ENCODE data around the gene CCDC86. TPM values are rescaled to one million over a fixed set of nuclear protein-coding genes. Genes with fewer than 3 reads are reported as not detected.

Gene CCDC86
- total RNA-seq, 2 donors from 2014 or later: 29.3 to 38.0 TPM

DNA sequence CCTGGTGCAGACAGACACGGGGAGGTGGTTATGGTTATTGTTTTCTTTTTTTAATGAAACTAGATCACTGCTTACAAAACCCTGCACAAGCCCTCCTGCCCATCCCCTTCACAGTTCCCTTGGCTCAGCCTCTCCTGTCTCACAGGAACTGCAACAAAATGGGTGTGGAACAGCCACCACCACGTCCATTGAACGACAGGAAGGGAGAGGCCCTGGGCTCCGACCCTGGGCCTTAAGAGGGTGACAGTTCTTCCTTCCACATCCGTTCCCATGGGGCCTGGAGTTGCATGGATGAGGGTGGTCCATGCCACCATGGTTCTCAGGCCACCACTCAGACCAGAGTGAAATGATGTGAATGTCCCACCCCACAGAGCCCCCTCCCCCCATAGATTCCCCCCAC is 48.8 kb downstream of the CCDC86 start:
- no peak for DNase-seq (ENCODE audit: low spot score in 2 of 2)
- ATAC-seq: no peak
- H3K9me3 Mint-ChIP-seq: no peaks in the 10 kb centered on the region
- peaks cover 13 to 17% of the 10 kb centered on the region in 2 donors for H3K36me3 Mint-ChIP-seq
- H3K27ac Mint-ChIP-seq: no peak overlapping the region

DNA sequence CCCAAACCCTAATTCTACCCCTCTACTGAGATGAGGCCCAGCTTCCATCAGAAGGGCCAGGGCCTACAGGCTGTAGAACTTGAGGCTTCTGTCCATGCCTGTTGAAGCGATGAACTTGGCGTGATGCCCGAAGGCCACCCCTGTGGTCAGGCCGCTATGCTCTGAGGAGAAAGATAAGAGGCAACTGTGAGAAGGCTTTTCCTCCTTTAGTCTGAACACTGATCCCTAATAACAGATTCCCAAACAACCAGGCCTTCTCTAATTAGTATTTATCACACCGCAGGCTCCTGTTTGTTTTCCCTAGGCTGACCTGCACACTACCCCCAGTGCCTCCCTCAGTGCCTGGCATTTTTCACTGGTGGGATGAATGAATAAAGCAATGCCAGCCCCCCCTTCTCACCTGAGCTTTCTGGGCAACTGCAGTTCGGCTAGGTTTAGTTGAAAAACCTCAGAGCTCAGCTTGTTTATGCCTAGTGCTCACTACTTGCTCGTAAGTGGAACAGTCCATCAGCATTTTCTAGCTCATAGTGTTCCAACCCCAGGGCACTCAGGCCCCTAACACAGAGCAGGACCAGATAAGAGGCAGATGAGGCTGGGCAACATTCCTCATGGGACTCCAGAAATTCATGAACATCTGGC is 49.3 kb downstream of the CCDC86 start:
- ATAC-seq (no peak), DNase-seq (ENCODE audit: low spot score in 2 of 2) (no peak)
- peaks cover 18% of the 10 kb centered on the region in 2 donors for H3K36me3 Mint-ChIP-seq
- H3K27ac Mint-ChIP-seq: no peak overlapping the region
- no peaks in the 10 kb centered on the region for H3K9me3 Mint-ChIP-seq

DNA sequence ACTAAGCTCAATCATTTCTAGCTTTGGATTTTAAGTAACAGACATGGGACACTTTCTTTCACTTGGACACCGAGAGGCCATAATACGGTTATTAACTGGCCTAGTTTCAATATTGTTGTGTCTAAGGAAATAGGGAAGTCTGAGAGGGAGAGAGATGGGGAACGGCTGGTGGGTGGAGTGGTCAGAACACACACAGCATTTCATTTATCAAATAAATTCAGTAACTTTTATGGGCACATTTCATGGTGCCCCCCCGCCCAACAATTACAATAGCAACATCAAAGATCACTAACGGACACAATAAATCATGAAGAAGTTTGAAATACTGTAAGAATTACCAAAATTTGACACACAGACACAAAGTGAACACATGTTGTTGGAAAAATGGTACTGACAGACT is 53.8 kb downstream of the CCDC86 start:
- Mint-ChIP-seq H3K36me3 (peaks cover 25 to 33% of the 10 kb centered on the region in 2 donors), H3K9me3 (no peaks in the 10 kb centered on the region), H3K27ac (peak overlapping the region in 1 of 2 donors; percentile 75)
- ATAC-seq (no peak), DNase-seq (ENCODE audit: low spot score in 2 of 2) (no peak)

DNA sequence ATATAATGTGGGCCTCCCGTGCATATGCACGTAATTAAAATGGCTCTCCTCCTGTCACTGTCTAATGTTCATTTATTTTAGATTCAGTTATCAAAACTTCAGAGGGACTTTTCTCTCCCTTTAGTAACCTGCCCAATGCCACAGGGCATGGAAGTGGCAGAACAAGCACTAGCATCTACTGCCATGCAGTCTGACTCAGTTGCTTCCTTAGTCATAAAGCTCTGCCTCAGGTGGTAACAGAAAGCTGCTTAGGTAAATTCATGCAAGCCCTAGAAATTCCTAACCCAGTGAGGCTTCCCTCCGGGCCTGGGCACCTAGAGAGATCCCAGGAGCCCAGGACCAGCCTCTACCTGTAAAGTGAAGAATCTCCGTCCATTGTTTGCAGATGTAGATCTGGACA is 55.6 kb downstream of the CCDC86 start:
- peak overlapping the region in 1 of 2 donors; percentile 44 for H3K27ac Mint-ChIP-seq
- ATAC-seq (no peak), DNase-seq (ENCODE audit: low spot score in 2 of 2) (no peak)
- H3K36me3 Mint-ChIP-seq: peaks cover 30% of the 10 kb centered on the region in 2 donors
- no peaks in the 10 kb centered on the region for H3K9me3 Mint-ChIP-seq

DNA sequence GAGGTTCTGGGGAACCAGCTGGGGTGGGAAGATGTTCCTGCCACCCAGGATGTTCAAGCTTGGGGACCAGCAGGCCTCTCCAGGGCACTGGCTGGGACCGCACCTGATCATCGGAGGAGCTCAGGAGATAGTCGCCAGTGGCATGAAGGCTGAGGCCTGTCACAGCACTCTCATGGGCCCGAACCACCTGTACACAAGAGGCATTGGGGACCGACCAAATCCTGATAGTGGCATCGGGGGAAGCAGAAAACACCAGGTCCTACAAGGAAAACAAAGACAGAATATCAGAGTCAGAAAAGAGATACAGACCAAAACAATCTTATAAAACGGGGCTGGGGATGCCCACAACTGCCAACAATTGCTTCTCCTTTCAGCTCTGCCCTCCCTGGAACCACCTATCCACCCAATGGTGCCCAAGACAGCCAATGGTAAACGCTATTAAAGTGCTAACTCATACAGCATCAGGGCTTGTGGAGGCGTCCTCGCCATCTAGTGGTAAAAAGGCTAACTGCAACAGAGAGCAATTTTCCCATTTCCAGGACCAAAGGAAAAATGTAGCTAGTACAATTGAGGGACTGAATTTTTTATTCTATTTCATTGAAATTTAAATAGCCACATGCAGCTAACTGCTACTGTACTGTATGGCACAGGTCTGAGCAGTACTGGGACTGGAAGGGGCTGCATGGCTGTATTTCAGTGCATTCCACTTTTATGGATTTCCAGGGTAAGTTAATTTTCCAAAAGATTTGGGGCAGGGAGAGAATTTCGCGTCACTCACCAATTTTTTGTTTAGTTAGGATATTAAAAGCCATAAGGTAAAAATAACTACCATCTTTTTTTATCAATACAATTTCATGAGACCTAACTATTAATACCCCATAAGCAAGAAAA is 57.4 kb downstream of the CCDC86 start:
- Mint-ChIP-seq H3K9me3 (no peaks in the 10 kb centered on the region), H3K27ac (peak overlapping the region in 1 of 2 donors; percentile 80)

DNA sequence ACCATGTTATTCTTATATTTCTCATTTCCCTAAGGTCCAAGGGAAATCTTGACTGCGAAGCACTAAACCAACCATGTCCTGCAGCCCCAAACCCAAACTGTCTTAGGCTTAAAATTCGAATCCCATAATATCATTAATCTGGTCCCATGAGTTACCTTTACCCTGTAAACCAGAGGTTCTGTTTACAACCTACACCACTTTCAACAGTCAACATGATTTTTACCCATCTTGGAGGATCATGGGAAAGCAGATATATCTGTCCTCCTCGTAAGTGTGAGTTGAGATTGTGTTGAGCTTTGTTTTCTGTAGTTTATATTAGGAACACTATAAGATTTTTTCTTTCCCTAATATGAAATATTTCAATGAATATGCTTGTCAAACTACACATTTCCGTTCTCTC is 58.1 kb downstream of the CCDC86 start:
- no peaks in the 10 kb centered on the region for H3K9me3 Mint-ChIP-seq
- DNase-seq (ENCODE audit: low spot score in 2 of 2): no peak
- H3K27ac Mint-ChIP-seq: no peak overlapping the region
- H3K36me3 Mint-ChIP-seq: peaks cover 24 to 39% of the 10 kb centered on the region in 2 donors
- ATAC-seq: no peak

More for the DNA sequence above, 57.4 kb downstream of the CCDC86 start:
- H3K36me3 Mint-ChIP-seq: peaks cover 24 to 36% of the 10 kb centered on the region in 2 donors
- ATAC-seq: peak; percentile 72 to 82
- peak in 1 of 2 donors; percentile 41 for DNase-seq (ENCODE audit: low spot score in 2 of 2)

Other genes with a start within 250 kb of the CCDC86 start
- not detected for gene MS4A8, start 142.5 kb upstream of the CCDC86 start, total RNA-seq
- gene MS4A18, start 117.4 kb upstream of the CCDC86 start, total RNA-seq: not detected
- not detected for gene MS4A15, start 85.2 kb upstream of the CCDC86 start, total RNA-seq
- not detected for gene MS4A10, start 56.8 kb upstream of the CCDC86 start, total RNA-seq
- under 1 TPM in 1 of 2 donors, not detected in 1; 0.25 TPM for gene PTGDR2, start 13.8 kb downstream of the CCDC86 start, total RNA-seq
- gene ZP1, start 25.4 kb downstream of the CCDC86 start, total RNA-seq: not detected
- gene PRPF19, start 64.5 kb downstream of the CCDC86 start, total RNA-seq: 100 to 1,000 TPM in 1 of 2 donors, 10 to 100 TPM in 1; 71.0 to 149 TPM
- 10 to 100 TPM; 31.9 to 95.1 TPM for gene TMEM109, start 72.0 kb downstream of the CCDC86 start, total RNA-seq
- gene TMEM132A, start 82.3 kb downstream of the CCDC86 start, total RNA-seq: 1 to 10 TPM in 1 of 2 donors, under 1 TPM in 1; 0.71 to 1.4 TPM
- gene SLC15A3, start 110.1 kb downstream of the CCDC86 start, total RNA-seq: 1 to 10 TPM; 5.9 to 9.0 TPM
- 100 to 1,000 TPM; 227 to 339 TPM for gene CD6, start 129.6 kb downstream of the CCDC86 start, total RNA-seq

Measured in activated naive CD4-positive, alpha-beta T cell treated with anti-CD3 and anti-CD28 coated beads, Interleukin-2, amount 50 U/mL, for 72 hours (primary cell).